SJSA1 (cell line): ENCODE measurements around the gene OR8J3. TPM values are rescaled to one million over a fixed set of nuclear protein-coding genes. Genes with fewer than 3 reads are reported as not detected.

Experiments
- DNase-seq, 2 experiments: peaks; one replicate each; pipeline ENCODE4 v3.0.0-alpha.2; 2015 to 2020; ENCODE audit warnings: low spot score in 2 of 2, low read depth in 1 of 2
- H3K27ac ChIP-seq: fragments of 250-450 bp; sonication (Bioruptor Pico); 2 replicates; pipeline ENCODE4 v1.5.1; 2020; ENCODE audit warnings: mild to moderate bottlenecking, moderate library complexity
- H3K27me3 ChIP-seq: fragments of 250-450 bp; sonication (Bioruptor Pico); replicated peaks from 2 replicates; pipeline ENCODE4 v1.5.1; 2020; ENCODE audit warnings: mild to moderate bottlenecking, moderate library complexity
- H3K36me3 ChIP-seq: fragments of 250-450 bp; sonication (Bioruptor Pico); 2 replicates; pipeline ENCODE4 v1.5.1; 2020; ENCODE audit warnings: mild to moderate bottlenecking
- H3K4me1 ChIP-seq: fragments of 250-450 bp; sonication (Bioruptor Pico); replicated peaks from 2 replicates; pipeline ENCODE4 v1.6.1; 2021; ENCODE audit warnings: mild to moderate bottlenecking
- H3K4me3 ChIP-seq: fragments of 250-450 bp; sonication (Bioruptor Pico); 2 replicates; pipeline ENCODE4 v1.5.1; 2020; ENCODE audit warnings: mild to moderate bottlenecking
- H3K9me3 ChIP-seq: fragments of 250-450 bp; sonication (Bioruptor Pico); replicated peaks from 2 replicates; pipeline ENCODE4 v1.5.1; 2020; ENCODE audit warnings: mild to moderate bottlenecking
- total RNA-seq: library from RNA; depleted of rRNA; stranded (reverse); fragments of >200 nt; shearing (Covaris generic); gene quantifications from 2 replicates; pipeline ENCODE4 v1.2.3, GENCODE V29; 2014; rRNA removed

Gene OR8J3
- total RNA-seq, 1 experiment from 2014 or later: not detected

DNA sequence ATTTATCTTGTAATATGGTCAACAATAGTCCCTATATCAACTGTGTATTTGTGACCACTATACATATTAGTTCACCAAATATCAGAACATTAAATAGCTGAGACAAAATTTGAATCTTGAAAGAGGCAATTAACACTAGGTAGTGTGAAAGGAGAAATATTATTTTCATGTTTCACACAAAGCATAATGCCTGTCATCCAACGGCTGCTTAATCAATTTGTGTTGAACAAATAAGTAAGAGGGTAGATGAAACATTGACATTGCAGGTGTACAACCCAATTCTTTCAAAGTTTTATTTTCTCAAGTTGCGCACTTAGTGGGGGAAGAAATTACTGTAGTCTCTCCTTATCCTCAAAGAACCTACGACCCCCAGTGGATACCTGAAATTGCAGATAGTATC, 50.3 kb downstream of the OR8J3 start:
- H3K27ac ChIP-seq: no peak overlapping the region
- DNase-seq: no peak
- no peaks in the 10 kb centered on the region for H3K4me1 ChIP-seq
- H3K27me3 ChIP-seq: no peaks in the 10 kb centered on the region
- H3K36me3 ChIP-seq: no peaks in the 10 kb centered on the region
- no peaks in the 10 kb centered on the region for H3K9me3 ChIP-seq
- no peak overlapping the region for H3K4me3 ChIP-seq

Other genes with a start within 250 kb of the OR8J3 start
- not detected in 2 replicates for gene OR5W2, start 225.6 kb downstream of the OR8J3 start, total RNA-seq
- gene OR5I1, start 203.8 kb downstream of the OR8J3 start, total RNA-seq: not detected in 2 replicates
- gene OR10AG1, start 170.3 kb downstream of the OR8J3 start, total RNA-seq: not detected in 2 replicates
- gene OR5F1, start 145.6 kb downstream of the OR8J3 start, total RNA-seq: not detected in 2 replicates
- gene OR5AS1, start 112.5 kb downstream of the OR8J3 start, total RNA-seq: not detected in 2 replicates
- not detected in 2 replicates for gene OR8I2, start 46.9 kb downstream of the OR8J3 start, total RNA-seq
- gene OR8H2, start 36.5 kb downstream of the OR8J3 start, total RNA-seq: not detected in 2 replicates
- not detected in 2 replicates for gene OR8H3, start 17.8 kb downstream of the OR8J3 start, total RNA-seq
- gene OR8K5, start 20.1 kb upstream of the OR8J3 start, total RNA-seq: not detected in 2 replicates
- not detected in 2 replicates for gene OR5J2, start 36.4 kb upstream of the OR8J3 start, total RNA-seq
- not detected in 2 replicates for gene OR5T2, start 94.1 kb upstream of the OR8J3 start, total RNA-seq
- not detected in 2 replicates for gene OR5T3, start 112.1 kb upstream of the OR8J3 start, total RNA-seq
- not detected in 2 replicates for gene OR5T1, start 134.0 kb upstream of the OR8J3 start, total RNA-seq
- gene OR8H1, start 152.1 kb upstream of the OR8J3 start, total RNA-seq: not detected in 2 replicates
- not detected in 2 replicates for gene OR8K3, start 174.9 kb upstream of the OR8J3 start, total RNA-seq
- not detected in 2 replicates for gene OR8K1, start 205.8 kb upstream of the OR8J3 start, total RNA-seq
- gene OR8J1, start 214.1 kb upstream of the OR8J3 start, total RNA-seq: not detected in 2 replicates
- gene OR8U1, start 235.4 kb upstream of the OR8J3 start, total RNA-seq: not detected in 2 replicates